OCI-LY3 (cell line): ENCODE results near the gene CIB4.

ENCODE experiments used
- CTCF ChIP-seq: fragments of 200-600, 300-600 bp; sonication (generic); IDR thresholded peaks from 2 replicates; pipeline ENCODE4 v1.5.1; 2014; ENCODE audit warnings: antibody characterized with exemption, low read length, low read depth
- EZH2phosphoT487 ChIP-seq: fragments of 200-600 bp; shearing (Covaris generic); IDR thresholded peaks from 2 replicates; pipeline ENCODE4 v1.6.1; 2018; ENCODE audit warnings: antibody characterized with exemption, mixed run types, low read depth

- no peak for TF ChIP-seq CTCF
- TF ChIP-seq EZH2phosphoT487, result no peak
These were observed 22.1 kb downstream of the CIB4 start for GRCh38 chr2:26619096-26619495.
